ENCODE data around the gene FHL1. TPM values are rescaled to one million over a fixed set of nuclear protein-coding genes. Genes with fewer than 3 reads are reported as not detected.

The FHL1 gene
- total RNA-seq, 4 donors from 2014 or later, result 693 to 4,057 (median 1,828) TPM

GRCh38 chrX:136201601-136202000 lies 54.3 kb downstream of the FHL1 start:
- TF ChIP-seq, protein P1, sequence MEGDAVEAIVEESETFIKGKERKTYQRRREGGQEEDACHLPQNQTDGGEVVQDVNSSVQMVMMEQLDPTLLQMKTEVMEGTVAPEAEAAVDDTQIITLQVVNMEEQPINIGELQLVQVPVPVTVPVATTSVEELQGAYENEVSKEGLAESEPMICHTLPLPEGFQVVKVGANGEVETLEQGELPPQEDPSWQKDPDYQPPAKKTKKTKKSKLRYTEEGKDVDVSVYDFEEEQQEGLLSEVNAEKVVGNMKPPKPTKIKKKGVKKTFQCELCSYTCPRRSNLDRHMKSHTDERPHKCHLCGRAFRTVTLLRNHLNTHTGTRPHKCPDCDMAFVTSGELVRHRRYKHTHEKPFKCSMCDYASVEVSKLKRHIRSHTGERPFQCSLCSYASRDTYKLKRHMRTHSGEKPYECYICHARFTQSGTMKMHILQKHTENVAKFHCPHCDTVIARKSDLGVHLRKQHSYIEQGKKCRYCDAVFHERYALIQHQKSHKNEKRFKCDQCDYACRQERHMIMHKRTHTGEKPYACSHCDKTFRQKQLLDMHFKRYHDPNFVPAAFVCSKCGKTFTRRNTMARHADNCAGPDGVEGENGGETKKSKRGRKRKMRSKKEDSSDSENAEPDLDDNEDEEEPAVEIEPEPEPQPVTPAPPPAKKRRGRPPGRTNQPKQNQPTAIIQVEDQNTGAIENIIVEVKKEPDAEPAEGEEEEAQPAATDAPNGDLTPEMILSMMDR (IDR thresholded peaks at IDR 0.05; ENCODE audit: low read depth), result no peak

DNA sequence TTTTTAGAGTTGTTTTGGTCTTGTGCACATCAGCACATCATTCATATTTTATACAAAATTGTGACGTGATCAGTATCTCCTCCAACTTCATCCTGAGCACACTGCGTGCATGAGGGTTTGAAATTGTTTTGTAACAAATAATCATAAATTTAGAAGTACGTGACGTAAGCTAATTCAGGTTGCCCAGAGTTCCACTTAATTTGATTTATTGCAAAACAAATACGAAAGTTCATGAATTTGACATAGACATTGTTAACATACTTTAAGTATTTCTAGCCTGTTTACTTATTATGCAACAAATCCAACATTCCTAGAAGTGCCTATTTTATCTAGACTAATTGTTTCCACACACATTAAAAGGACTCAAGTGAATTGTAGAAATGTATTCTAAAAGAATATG lies 55.6 kb downstream of the FHL1 start:
- TF ChIP-seq, protein P1 (IDR thresholded peaks at IDR 0.05; ENCODE audit: low read depth), result no peak

DNA sequence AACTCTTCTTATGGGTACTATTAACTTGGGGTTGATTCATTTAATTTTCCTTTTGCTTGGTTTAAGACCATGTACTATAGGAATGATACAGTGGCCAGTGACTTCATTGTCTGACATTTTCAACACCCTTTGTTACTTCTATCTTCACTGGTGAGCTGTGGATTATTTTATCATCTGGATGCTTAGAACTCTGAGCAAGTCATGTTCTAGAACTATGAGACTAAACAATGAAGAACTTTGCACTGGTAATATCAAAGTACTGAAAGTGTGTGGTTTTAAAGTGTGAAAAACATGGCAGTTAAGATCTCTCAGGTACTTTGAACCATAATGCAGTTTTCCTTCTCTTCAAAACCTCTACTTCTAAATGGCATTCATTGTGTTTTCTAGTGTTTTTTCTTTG lies 56.1 kb downstream of the FHL1 start:
- TF ChIP-seq, protein P1 (IDR thresholded peaks at IDR 0.05; ENCODE audit: low read depth), result no peak

DNA sequence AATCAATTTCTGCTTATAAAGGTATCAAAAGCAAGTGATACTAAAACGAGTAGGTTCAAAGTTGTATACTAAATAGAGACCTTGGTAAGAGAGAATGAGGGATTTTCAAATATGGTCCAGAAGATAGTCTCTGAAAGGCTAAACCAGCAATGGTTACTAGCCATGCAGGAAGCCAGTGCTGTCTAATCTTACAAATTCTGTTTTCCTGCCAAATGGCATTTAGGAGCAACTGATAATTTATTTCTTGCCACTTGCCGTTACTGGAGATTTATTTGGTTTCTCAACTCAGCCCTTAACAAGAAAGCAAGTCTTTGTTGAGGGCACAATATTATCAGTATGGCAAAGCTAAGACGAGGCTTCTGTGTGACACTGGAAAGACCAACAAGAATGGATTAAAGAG lies 56.6 kb downstream of the FHL1 start:
- TF ChIP-seq, protein P1 (IDR thresholded peaks at IDR 0.05; ENCODE audit: low read depth), result no peak

GRCh38 chrX:136204571-136204970 lies 57.2 kb downstream of the FHL1 start:
- TF ChIP-seq, protein P1 (IDR thresholded peaks at IDR 0.05; ENCODE audit: low read depth), result no peak

DNA sequence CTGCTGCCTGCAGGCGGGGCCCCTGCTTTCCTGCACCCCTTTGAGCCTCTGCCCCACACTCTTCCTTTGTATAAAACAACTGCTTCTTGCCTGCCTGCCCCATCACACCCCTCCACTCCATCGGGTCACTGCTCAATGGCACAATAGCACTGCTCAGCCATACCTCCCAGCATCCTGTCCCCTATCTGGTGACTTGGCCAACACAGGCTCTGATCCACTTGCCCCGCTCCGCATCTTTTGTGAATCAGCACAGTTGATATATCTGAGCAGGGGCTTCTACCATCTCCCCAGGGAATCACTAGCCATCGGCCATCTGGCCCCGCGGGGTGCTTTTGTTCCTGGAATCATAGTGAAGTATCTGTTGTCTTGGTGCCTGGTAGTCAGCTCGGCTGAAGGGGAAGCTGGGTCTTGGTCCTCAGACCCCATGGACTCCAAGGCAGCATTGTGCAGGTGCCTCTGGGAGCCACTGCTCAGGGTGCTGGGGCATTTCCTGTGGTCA lies 58.6 kb downstream of the FHL1 start:
- TF ChIP-seq, protein P1 (IDR thresholded peaks at IDR 0.05; ENCODE audit: low read depth), result no peak

- TF ChIP-seq, protein P1 (IDR thresholded peaks at IDR 0.05; ENCODE audit: low read depth), result no peak
These were observed 59.6 kb downstream of the FHL1 start for GRCh38 chrX:136206916-136207315.
